GM11168 (cell line): Measurements from ENCODE around the gene LUC7L3.

ENCODE experiments used
- in situ Hi-C: fragments of 300-500 bp; cut with MboI; formaldehyde crosslinking; loops from one replicate; pipeline ENCODE4 v1.12.0; 2022; ENCODE audit warnings: low sequenced_read_pairs; ENCODE audit not compliant: unreplicated experiment

LUC7L3 gene

GRCh38 chr17:50775926-50776325 is 56.5 kb downstream of the LUC7L3 start:
- in situ Hi-C loops: no loop called here

DNA sequence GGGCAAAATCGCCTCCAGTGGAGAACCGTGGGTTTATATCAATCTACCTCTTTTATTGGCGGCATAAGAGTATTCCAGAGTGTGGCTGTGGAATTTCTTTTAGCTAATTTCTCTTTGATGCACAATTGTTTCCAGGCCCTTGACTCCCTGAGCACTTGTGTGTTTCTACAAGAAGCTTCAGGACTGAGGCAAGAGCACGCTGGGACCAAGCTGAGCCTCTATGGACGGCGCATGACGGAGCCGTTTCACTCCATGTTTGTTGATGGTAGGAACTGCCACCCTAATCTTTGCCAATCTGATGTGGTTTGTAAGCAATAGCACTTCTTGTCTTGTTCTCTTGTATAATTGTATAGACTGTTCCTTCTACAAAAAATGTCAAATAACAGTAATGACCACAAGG is 59.1 kb downstream of the LUC7L3 start:
- in situ Hi-C loops: no loop called here

GRCh38 chr17:50778988-50779387 is 59.6 kb downstream of the LUC7L3 start:
- in situ Hi-C loops: no loop called here

DNA sequence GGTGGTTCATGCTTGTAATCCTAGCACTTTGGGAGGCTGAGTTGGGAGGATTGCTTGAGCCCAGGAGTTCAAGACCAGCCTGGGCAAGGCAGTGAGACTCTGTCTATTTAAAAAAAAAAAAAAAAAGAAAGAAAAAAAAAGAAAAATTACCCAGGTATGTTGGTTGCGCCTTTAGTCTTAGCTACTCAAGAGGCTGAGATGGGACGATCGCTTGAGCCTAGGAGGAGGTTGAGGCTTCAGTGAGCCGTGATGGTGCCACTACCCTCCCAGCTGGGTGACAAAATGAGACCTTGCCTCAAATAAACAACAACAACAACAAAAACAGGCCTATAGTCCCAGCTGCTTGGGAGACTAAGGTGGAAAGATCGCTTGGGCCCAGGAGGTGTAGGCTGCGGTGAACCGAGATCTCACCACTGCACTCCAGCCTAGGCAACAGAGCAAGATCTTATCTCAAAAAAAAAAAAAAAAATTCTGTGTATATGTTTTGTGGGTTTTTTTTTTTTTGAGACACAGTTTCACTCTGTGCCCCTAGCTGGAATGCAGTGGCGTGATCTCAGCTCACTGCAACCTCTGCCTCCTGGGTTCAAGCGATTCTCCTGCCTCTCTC is 60.4 kb downstream of the LUC7L3 start:
- in situ Hi-C loops: loop anchor here (5.0 kb wide), 1 partner anchor 52 kb away; no protein-coding TSS in a partner anchor

- in situ Hi-C loops: loop anchor here (5.0 kb wide), 1 partner anchor 51 kb away; no protein-coding TSS in a partner anchor
These were observed 61.8 kb downstream of the LUC7L3 start for GRCh38 chr17:50781167-50781566.

DNA sequence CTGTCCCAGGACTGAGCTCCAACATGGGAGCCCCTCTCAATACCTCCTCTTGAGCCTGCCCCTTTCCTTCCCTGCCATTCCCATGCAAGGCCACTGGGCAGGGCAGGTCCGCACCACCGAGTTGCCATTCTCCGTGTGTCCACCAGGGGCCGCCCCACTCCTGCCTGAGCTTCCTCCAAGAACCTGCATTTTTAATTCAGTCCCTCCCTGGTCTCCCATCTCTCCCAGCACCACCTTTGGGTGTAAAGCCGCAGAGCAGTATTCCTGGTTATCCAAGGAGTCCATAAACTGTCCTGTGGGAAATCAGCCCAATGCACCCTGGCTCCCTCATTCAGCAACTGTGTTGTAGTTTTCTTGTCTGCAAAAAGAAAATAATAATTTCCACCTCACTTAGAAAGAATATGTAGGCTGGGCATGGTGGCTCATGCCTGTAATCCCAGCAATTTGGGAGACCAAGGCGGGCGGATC is 63.8 kb downstream of the LUC7L3 start:
- in situ Hi-C loops: loop anchor here (5.0 kb wide), 1 partner anchor 49 kb away; no protein-coding TSS in a partner anchor

GRCh38 chr17:50783905-50784304 is 64.5 kb downstream of the LUC7L3 start:
- in situ Hi-C loops: loop anchor here (5.0 kb wide), 1 partner anchor 48 kb away; no protein-coding TSS in a partner anchor

- in situ Hi-C loops: no loop called here
These were observed 65.7 kb downstream of the LUC7L3 start for GRCh38 chr17:50785126-50785525.

DNA sequence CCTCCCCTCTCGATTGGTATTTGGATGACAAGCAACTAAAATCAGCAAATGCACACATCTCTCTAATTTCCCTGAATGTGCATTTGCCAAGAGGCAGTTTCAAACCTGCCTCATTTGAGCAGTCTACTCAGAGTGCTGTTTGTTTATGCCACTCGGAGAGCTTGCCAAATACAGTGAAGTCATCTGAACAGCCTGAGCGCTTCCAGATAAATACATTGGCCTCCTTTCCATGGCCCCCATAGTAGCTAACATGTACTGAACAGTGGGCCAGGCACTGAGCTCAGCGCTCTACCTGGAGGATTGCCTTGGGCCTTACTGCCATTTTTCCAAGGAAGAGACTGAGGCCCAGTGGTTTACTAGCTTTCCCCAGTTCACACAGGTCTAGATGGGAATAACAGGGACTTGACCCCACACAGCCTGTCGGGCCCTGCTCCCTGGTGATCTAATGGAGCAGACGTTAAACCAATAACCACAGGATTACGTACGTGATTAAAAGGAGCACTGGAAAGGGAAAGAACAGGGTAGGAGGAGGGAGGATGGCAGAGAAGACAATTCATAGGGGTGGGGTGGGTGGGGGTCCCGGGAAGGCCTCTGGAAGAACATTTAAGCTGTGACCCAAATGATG is 66.7 kb downstream of the LUC7L3 start:
- in situ Hi-C loops: no loop called here

- in situ Hi-C loops: no loop called here
These were observed 67.7 kb downstream of the LUC7L3 start for GRCh38 chr17:50787106-50787505.

DNA sequence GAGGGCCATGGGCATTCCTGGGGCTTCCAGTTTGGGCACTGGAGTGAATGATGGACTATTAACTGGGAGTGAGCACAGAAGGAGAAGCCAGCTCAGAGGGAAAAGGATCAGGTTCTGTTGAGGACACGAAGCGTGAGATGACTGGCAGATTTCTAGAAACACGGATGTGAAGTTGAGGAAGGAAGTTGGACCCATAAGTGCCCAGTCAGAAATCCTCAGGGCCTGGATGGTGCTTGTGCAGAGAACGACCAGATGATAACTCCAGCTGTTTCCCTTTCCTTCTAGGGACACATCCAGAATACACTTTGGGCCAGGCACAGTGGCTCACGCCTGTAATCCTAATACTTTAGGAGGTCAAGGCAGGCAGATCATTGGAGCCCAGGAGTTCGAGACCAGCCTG is 71.2 kb downstream of the LUC7L3 start:
- in situ Hi-C loops: no loop called here

DNA sequence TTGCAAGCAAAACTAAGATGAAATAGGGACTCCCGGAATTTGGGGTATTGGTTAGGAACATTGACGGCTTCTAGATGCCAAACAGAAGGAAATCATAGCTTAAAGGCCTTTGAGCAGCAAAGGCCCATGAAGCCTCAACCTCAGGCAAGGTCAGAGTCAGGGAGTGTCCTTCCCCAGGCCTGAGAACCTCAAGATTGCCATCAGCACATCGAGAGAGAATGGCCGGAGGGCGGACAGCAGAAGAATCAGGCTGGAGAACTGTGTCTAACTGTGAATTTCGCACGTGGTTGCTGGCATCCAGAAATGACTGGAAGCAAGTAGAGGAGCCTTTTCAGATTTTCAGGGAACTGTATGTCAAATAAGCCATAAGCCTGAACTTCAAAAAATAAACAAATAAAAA is 72.7 kb downstream of the LUC7L3 start:
- in situ Hi-C loops: no loop called here

DNA sequence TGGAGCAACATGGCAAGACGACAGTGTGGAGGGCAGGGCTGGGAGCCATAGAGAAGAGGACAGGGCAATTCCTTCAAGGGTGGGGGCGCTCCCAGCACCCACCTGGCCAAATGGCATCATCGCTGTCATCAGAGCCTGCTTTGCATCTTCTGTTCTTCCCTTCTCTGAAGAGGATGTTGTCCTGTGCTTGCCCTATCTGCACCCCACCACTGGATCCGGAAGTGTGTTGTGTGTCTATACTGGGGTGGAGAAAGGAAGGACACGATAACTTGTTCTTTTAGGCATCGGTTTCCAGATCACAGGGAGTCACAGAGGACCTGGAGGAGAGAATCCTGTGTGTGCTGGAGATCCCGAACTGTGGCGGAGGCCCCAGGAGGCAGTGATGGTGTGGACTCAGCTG is 73.6 kb downstream of the LUC7L3 start:
- in situ Hi-C loops: no loop called here

GRCh38 chr17:50794361-50794760 is 75.0 kb downstream of the LUC7L3 start:
- in situ Hi-C loops: no loop called here

DNA sequence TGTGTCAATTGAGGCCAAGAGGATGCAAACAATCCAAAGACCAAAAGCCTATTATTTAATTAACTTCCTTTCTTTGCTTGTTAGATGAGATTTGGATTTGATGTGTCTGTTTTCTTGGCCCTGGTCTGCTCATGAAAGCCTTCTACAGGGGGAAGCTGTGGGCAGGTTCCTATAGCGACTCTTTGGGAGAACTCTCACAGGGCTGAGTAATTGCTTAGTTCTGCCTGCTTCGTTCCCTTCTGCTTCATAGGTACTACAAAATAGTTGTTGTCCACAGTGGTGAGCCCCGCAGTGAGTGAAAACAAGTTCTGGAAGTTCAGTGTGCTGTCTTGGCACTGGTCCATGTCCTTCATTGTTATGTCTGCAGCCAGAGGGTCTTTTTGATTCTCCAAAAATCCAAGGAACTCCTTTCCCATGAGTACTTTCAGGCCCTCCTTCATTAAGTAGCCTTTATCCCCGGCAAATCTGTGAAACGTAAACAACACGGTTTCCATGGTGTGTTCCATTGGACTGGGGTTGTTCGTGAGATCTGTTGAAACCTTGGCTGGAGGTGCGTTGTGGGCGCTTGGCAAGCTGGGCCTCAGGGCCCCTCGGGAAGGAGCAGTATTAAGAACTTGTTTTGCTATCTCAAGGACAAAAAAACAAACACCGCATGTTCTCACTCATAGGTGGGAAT is 77.9 kb downstream of the LUC7L3 start:
- in situ Hi-C loops: no loop called here

DNA sequence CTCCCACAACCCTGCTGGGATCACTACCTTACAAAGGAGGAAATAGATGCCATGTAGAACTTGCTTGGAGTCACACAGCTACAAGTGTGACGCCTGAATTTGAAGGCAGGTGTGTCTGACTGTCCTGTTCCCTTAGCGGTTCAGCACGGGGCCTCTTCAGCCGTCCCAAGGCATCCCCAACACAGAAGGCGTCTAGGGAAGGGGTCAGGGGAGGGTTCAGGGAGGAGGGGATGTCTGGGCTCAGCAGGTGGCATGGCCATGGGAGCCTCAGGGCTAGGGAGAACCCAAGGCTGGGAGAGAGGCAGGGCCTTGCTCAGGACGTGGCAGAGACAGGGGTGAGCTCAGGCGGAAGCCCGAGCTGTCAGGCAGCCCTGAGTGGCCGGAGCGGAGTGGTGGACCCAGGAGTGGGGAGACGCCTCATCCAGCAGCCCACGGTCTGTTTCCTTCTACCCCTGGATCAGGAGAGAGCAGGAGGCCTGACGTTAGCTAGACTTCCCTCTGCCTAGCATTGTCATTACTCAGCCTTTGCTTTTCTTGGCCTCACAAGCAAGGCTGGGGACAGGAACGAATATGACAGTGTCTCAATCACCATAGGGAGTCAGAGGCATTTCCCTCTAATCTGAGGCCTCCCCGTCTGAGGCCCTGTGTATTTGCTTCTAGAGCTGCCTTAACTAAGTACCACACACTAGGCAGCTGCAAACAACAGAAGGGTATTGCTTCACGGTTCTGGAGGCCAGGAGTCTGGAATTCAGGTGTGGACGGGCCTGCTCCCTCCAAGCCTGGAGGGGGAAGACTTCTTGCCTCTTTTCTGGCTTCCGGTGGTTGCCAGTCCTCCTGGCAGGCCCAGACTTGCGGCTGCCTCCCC is 79.3 kb downstream of the LUC7L3 start:
- in situ Hi-C loops: no loop called here

GRCh38 chr17:50799582-50799981 is 80.2 kb downstream of the LUC7L3 start:
- in situ Hi-C loops: no loop called here

GRCh38 chr17:50800196-50800700 is 80.8 kb downstream of the LUC7L3 start:
- in situ Hi-C loops: no loop called here

DNA sequence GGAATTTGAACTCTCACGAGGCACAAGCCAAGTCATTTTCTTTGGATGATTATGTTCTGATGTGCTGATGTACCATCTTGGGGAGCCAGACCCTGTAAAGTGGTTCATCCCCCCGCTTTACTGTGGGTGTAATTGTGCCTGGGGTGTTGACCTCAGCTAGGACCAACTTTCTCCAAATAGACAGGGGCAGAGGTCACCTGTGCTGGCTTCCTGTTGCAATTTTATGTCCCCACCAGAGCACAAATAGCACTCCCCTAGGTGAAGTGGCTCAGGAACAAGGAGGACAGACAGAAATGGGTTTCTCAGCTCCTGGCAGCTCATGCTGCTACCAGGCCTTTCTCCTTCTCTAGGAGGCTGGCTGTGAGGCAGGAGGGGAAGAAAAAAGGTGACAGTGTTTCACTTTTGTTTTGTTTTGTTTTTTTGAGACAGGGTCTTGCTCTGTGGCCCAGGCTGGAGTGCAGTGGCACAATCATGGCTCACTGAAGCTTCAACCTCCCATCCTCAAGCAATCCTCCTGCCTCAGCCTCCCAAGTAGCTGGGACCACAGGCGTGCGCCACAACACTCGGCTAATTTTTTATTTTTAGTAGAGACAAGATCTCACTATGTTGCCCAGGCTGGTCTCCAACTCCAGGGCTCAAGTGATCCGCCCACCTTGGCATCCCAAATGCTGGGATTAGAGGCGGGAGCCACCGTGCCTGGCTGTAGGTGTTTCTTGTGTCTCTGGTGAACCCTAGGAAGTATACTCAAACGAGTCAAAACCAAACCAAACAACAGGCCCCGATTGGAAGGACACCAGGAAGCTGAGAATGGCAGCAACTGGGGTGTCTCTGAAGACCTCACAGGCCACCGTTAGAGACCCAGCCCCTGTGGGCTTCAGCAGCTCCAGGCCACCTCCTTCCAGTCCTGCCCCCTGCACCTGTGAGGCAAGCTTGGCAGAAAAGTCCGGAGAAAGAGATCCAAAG is 83.5 kb downstream of the LUC7L3 start:
- in situ Hi-C loops: no loop called here
